HepG2 (cell line): ENCODE results near the gene PPFIA2. TPM values are rescaled to one million over a fixed set of nuclear protein-coding genes. Genes with fewer than 3 reads are reported as not detected.

ENCODE experiments used
- ATAC-seq: fragments of 200-7000 bp; cut with Tn5 transposase; 3 replicates; pipeline ENCODE4 v1.9.1; 2020; ENCODE audit warnings: mild to moderate bottlenecking, moderate library complexity
- BruUV-seq: library from RNA; stranded (reverse); fragments of 400-500 nt; replicated peaks from 2 replicates; lab custom pipeline; 2021; lab: Mats Ljungman, UMichigan
- CTCF ChIA-PET: fragments of 300-600 bp; formaldehyde crosslinking; extraction: SDS; loops from one replicate; lab custom pipeline; 2021; ENCODE audit warnings: low total read pairs, inconsistent platforms, low intra/inter-chr PET ratio; lab: Yijun Ruan, JAX
- POLR2A ChIA-PET: fragments of 350-600 bp; sonication (Branson Sonifier 250); formaldehyde crosslinking; loops from one replicate; lab custom pipeline; 2020; ENCODE audit warnings: antibody characterized with exemption, inconsistent platforms; lab: Yijun Ruan, JAX
- DNase-seq: peaks from one replicate; pipeline ENCODE4 v3.0.0-alpha.2; 2015; ENCODE audit warnings: low spot score
- FAIRE-seq: peaks from 3 replicates; lab custom pipeline; 2011; peaks lifted over from hg19 to GRCh38; lab: Jason Lieb, UNC
- H2AFZ ChIP-seq: one replicate; pipeline ENCODE4 v1.6.1; 2011; ENCODE audit warnings: low read length, inconsistent platforms
- H3K27ac ChIP-seq: fragments of 300-600 bp; 3 replicates; pipeline ENCODE4 v1.8.0; 2011; ENCODE audit warnings: mixed run types, mild to moderate bottlenecking, mixed read lengths, low read length, inconsistent platforms; ENCODE audit not compliant: insufficient read depth; ENCODE audit errors: extremely low read length
- H3K27me3 ChIP-seq, 2 experiments: fragments of 200-600 bp in 1 of 2; 2 replicates in 1 of 2; 3 replicates in 1 of 2; pipeline versions ENCODE4 v1.6.0 to v1.8.0; 2011; ENCODE audit warnings: low read length in 2 of 2, mild to moderate bottlenecking in 2 of 2, moderate library complexity in 2 of 2, inconsistent platforms in 1 of 2; ENCODE audit not compliant: insufficient read depth in 2 of 2, control insufficient read depth in 1 of 2
- H3K36me3 ChIP-seq, 2 experiments: fragments of 200-600 bp in 1 of 2; replicated peaks in 1 of 2; 2 replicates in 1 of 2; 3 replicates in 1 of 2; pipeline versions ENCODE4 v1.5.1 to v1.8.0; 2011; ENCODE audit warnings: low read length in 2 of 2, inconsistent platforms in 1 of 2; ENCODE audit not compliant: insufficient read depth in 2 of 2, control insufficient read depth in 1 of 2
- H3K4me1 ChIP-seq: 2 replicates; pipeline ENCODE4 v1.5.1; 2012; ENCODE audit warnings: low read length, inconsistent platforms; ENCODE audit not compliant: insufficient read depth
- H3K4me2 ChIP-seq: 2 replicates; pipeline ENCODE4 v1.6.0; 2011; ENCODE audit warnings: low read depth, low read length, inconsistent platforms
- H3K4me3 ChIP-seq, 3 experiments: fragments of 200-600 bp in 1 of 3; sonication (generic), shearing (Covaris generic) in 1 of 3; replicated peaks in 1 of 3; 2 replicates each; pipeline ENCODE4 v1.5.1; 2011 to 2016; ENCODE audit warnings: low read length in 3 of 3, inconsistent platforms in 2 of 3, low read depth in 2 of 3, mild to moderate bottlenecking in 2 of 3, control low read depth in 1 of 3, mixed read lengths in 1 of 3; ENCODE audit not compliant: insufficient read depth in 1 of 3
- H3K79me2 ChIP-seq: one replicate; pipeline ENCODE4 v1.6.1; 2011; ENCODE audit warnings: low read length, inconsistent platforms; ENCODE audit not compliant: insufficient read depth
- H3K9ac ChIP-seq: 2 replicates; pipeline ENCODE4 v1.6.0; 2011; ENCODE audit warnings: mild to moderate bottlenecking, low read depth, low read length, inconsistent platforms; ENCODE audit not compliant: insufficient read depth
- H3K9me3 ChIP-seq: 2 replicates; pipeline ENCODE4 v1.5.1; 2012; ENCODE audit warnings: mild to moderate bottlenecking, low read length
- H4K20me1 ChIP-seq: 2 replicates; pipeline ENCODE4 v1.6.0; 2011; ENCODE audit warnings: inconsistent platforms, mild to moderate bottlenecking, low read length, moderate library complexity; ENCODE audit not compliant: insufficient read depth
- DRAP1 ChIP-seq: IDR thresholded peaks from 2 replicates; pipeline ENCODE4 v1.6.1; 2016; ENCODE audit warnings: missing genetic modification reagents, missing compliant biosample characterization
- EHMT2 ChIP-seq: fragments of 200-600 bp; sonication (generic); IDR thresholded peaks from 2 replicates; pipeline ENCODE4 v1.7.0; 2017; ENCODE audit warnings: antibody characterized with exemption, low read depth, low read length, borderline replicate concordance
- HNRNPUL1 ChIP-seq: fragments of 200-400 bp; formaldehyde crosslinking; IDR thresholded peaks from 2 replicates; pipeline ENCODE4 v1.6.1; 2017; ENCODE audit warnings: low read depth, mild to moderate bottlenecking, low read length, moderate library complexity
- HOXD1 ChIP-seq: sonication (generic); formaldehyde crosslinking; IDR thresholded peaks from 2 replicates; pipeline ENCODE4 v1.5.0; 2020; ENCODE audit warnings: missing genetic modification reagents
- NFATC3 ChIP-seq: sonication (generic); formaldehyde crosslinking; IDR thresholded peaks from 2 replicates; pipeline ENCODE4 v1.5.1; 2020; ENCODE audit warnings: mild to moderate bottlenecking, missing genetic modification reagents
- NFE2L2 ChIP-seq: fragments of 150-350 bp; IDR thresholded peaks from 2 replicates; pipeline ENCODE4 v1.6.1; 2014; ENCODE audit warnings: low read length
- PAWR ChIP-seq: sonication (generic); formaldehyde crosslinking; IDR thresholded peaks from 2 replicates; pipeline ENCODE4 v1.4.0; 2020; ENCODE audit warnings: missing genetic modification reagents, mild to moderate bottlenecking, borderline replicate concordance
- SMAD3 ChIP-seq: sonication (generic); formaldehyde crosslinking; IDR thresholded peaks from 2 replicates; pipeline ENCODE4 v1.4.0; 2020; ENCODE audit warnings: missing genetic modification reagents
- ZKSCAN1 ChIP-seq: fragments of 150-350 bp; IDR thresholded peaks from 2 replicates; pipeline ENCODE4 v1.6.1; 2014; ENCODE audit warnings: low read length
- ZNF597 ChIP-seq: sonication (generic); formaldehyde crosslinking; IDR thresholded peaks from 2 replicates; pipeline ENCODE4 v1.5.0; 2020; ENCODE audit warnings: missing genetic modification reagents
- WGBS: methylation state at CpG from one replicate; pipeline ENCODE4 v1.1.6; 2017; ENCODE audit warnings: low lambda C conversion rate; 5-methylcytosine and 5-hydroxymethylcytosine counted together
- in situ Hi-C: cut with HindIII; loops from 2 replicates; pipeline ENCODE4 v1.10.0; 2017; ENCODE audit warnings: low pct_unique_long_range_greater_than_20kb; ENCODE audit not compliant: extremely low pct_ligation_motif_present
- intact Hi-C: fragments of 100-400 bp; cut with micrococcal nuclease; formaldehyde crosslinking; loops from one replicate; pipeline ENCODE4 v1.10.0; 2022; ENCODE audit not compliant: unreplicated experiment
- polyA plus RNA-seq, 8 experiments: library from polyadenylated mRNA; depleted of rRNA in 3 of 8; stranded (reverse) in 7 of 8; unstranded in 1 of 8; fragments of >200 nt; fragmentation: Illumina TruSeq in 4 of 8; extraction: Trizol in 4 of 8; gene quantifications; 2 replicates each; pipeline versions ENCODE4 v1.2.1 to v1.2.3, GENCODE V29; 2011 to 2016; ENCODE audit warnings: low read depth in 4 of 8, missing spikeins in 1 of 8, mixed read lengths in 1 of 8; ENCODE audit not compliant: insufficient read depth in 1 of 8
- total RNA-seq, 5 experiments: library from RNA; depleted of rRNA; stranded (reverse); fragments of >200 nt; fragmentation: Illumina TruSeq; extraction: Trizol; gene quantifications; 2 replicates each; pipeline ENCODE4 v1.2.3, GENCODE V29; 2016; ENCODE audit warnings: low read depth in 1 of 5

Gene PPFIA2
- total and polyA plus RNA-seq, 2 of the 13 experiments (the other 11 are each of a cell fraction or from before 2014, with no cell fraction given), result 0.05 TPM; not detected in 1

- Histone ChIP-seq H3K4me3 (no peak overlapping the region), H3K27me3 (no peaks in the 10 kb centered on the region), H3K79me2 (no peaks in the 10 kb centered on the region), H3K4me2 (no peak overlapping the region), H4K20me1 (no peaks in the 10 kb centered on the region), H3K27ac (no peak overlapping the region), H3K4me1 (no peaks in the 10 kb centered on the region), H3K36me3 (no peaks in the 10 kb centered on the region), H3K9me3 (no peaks in the 10 kb centered on the region), H3K9ac (no peak overlapping the region), H2AFZ (no peak overlapping the region)
- in situ Hi-C loops, result no loop called here
- no peak for FAIRE-seq
- ChIA-PET POLR2A (no interaction called here), CTCF (interaction anchor here (0.9 kb wide), 1 partner anchor 152 kb away, joined by 3 read pairs; no protein-coding TSS in a partner anchor)
- no TSS peak for BruUV-seq
- intact Hi-C loops, result loop anchor here (10.0 kb wide), 2 partner anchors 152 to 352 kb away; no protein-coding TSS in a partner anchor
- 0% methylated on average over 3 of the region's 3 CpGs for WGBS
- ATAC-seq, result peak; percentile 66
- TF ChIP-seq SMAD3 (no peak), NFATC3 (no peak), PAWR (CRISPR knock-in tag) (no peak), ZKSCAN1 (no peak), HNRNPUL1 (no peak), DRAP1 (no peak), NFE2L2 (no peak), HOXD1 (CRISPR knock-in tag) (no peak), EHMT2 (no peak), ZNF597 (no peak)
- peak; percentile 6 for DNase-seq
These were observed 38.0 kb upstream of the PPFIA2 start for GRCh38 chr12:81797100-81797499.
